Measurements from ENCODE around the gene S100PBP.
A peak's percentile ranks its signal among the peaks of the same experiment; 100 is the strongest.

Gene S100PBP

GRCh38 chr1:32871364-32872191, 54.1 kb downstream of the S100PBP start:
- DNase-seq = no peak

- no peak for DNase-seq
Observed at GRCh38 chr1:32872192-32872460, 54.7 kb downstream of the S100PBP start.

- no peak for DNase-seq
Observed at GRCh38 chr1:32873484-32873883, 56.0 kb downstream of the S100PBP start.

GRCh38 chr1:32874860-32875752, 57.7 kb downstream of the S100PBP start:
- DNase-seq = no peak

- peak; percentile 74 for DNase-seq
Observed at GRCh38 chr1:32876341-32877210, 59.1 kb downstream of the S100PBP start.

GRCh38 chr1:32877211-32878110, 60.0 kb downstream of the S100PBP start:
- DNase-seq = no peak

- DNase-seq = no peak
Observed at GRCh38 chr1:32878183-32878582, 60.7 kb downstream of the S100PBP start.

GRCh38 chr1:32878637-32879041, 61.2 kb downstream of the S100PBP start:
- DNase-seq = no peak

- no peak for DNase-seq
Observed at GRCh38 chr1:32881291-32881690, 63.8 kb downstream of the S100PBP start.

- no peak for DNase-seq
Observed at GRCh38 chr1:32881871-32882850, 64.7 kb downstream of the S100PBP start.

GRCh38 chr1:32883338-32884031, 66.0 kb downstream of the S100PBP start:
- DNase-seq = no peak

GRCh38 chr1:32884032-32884372, 66.5 kb downstream of the S100PBP start:
- no peak for DNase-seq

GRCh38 chr1:32884726-32885125, 67.3 kb downstream of the S100PBP start:
- DNase-seq = no peak

GRCh38 chr1:32885676-32886003, 68.2 kb downstream of the S100PBP start:
- no peak for DNase-seq

- peak; percentile 34 for DNase-seq
Observed at GRCh38 chr1:32886004-32886827, 68.8 kb downstream of the S100PBP start, which contains the start of gene HPCA. TSS of gene HPCA (plus strand) at chr1:32886491. CDS start at chr1:32888899, 2,408 bp downstream.

GRCh38 chr1:32886828-32887414, 69.5 kb downstream of the S100PBP start:
- no peak for DNase-seq

- no peak for DNase-seq
Observed at GRCh38 chr1:32887623-32888022, 70.2 kb downstream of the S100PBP start.

GRCh38 chr1:32888134-32888533, 70.7 kb downstream of the S100PBP start:
- DNase-seq = no peak
